Mesenchymal stem cell (in vitro differentiated cells and primary cell): ENCODE data around the gene HAND2.

Experiments
- DNase-seq: peaks from one replicate; pipeline ENCODE4 v3.0.0-alpha.2; 2013
- H2AFZ ChIP-seq: one replicate; pipeline ENCODE4 v1.6.1; 2013; ENCODE audit warnings: low read depth, mild to moderate bottlenecking, control low read depth, inconsistent platforms, low read length, moderate library complexity
- H2AK5ac ChIP-seq: 2 replicates; pipeline ENCODE4 v1.6.1; 2013; ENCODE audit warnings: low read length, moderate library complexity, mild to moderate bottlenecking, inconsistent platforms; ENCODE audit not compliant: severe bottlenecking
- H2BK120ac ChIP-seq: one replicate; pipeline ENCODE4 v1.6.1; 2013; ENCODE audit warnings: low read depth, mild to moderate bottlenecking, inconsistent platforms, low read length, moderate library complexity
- H2BK12ac ChIP-seq, 2 experiments: one replicate each; pipeline ENCODE4 v1.6.1; 2013; ENCODE audit warnings: inconsistent platforms in 2 of 2, low read length in 2 of 2, mild to moderate bottlenecking in 2 of 2, moderate library complexity in 2 of 2, control low read depth in 1 of 2
- H2BK15ac ChIP-seq: one replicate; pipeline ENCODE4 v1.6.1; 2013; ENCODE audit warnings: mild to moderate bottlenecking, low read depth, inconsistent platforms; ENCODE audit not compliant: poor library complexity, severe bottlenecking
- H2BK5ac ChIP-seq: 2 replicates; pipeline ENCODE4 v1.6.1; 2013; ENCODE audit warnings: low read depth, mild to moderate bottlenecking, low read length, control low read depth, inconsistent platforms; ENCODE audit not compliant: poor library complexity, severe bottlenecking
- H3K14ac ChIP-seq, 2 experiments: one replicate each; pipeline ENCODE4 v1.6.1; 2013; ENCODE audit warnings: inconsistent platforms in 2 of 2, low read length in 2 of 2, control low read depth in 1 of 2, mild to moderate bottlenecking in 1 of 2, moderate library complexity in 1 of 2
- H3K18ac ChIP-seq, 2 experiments: one replicate each; pipeline ENCODE4 v1.6.1; 2013; ENCODE audit warnings: inconsistent platforms in 2 of 2, low read length in 2 of 2, control low read depth in 1 of 2, low read depth in 1 of 2, mild to moderate bottlenecking in 1 of 2
- H3K23ac ChIP-seq, 2 experiments: one replicate each; pipeline ENCODE4 v1.6.1; 2013; ENCODE audit warnings: inconsistent platforms in 2 of 2, low read length in 2 of 2, mild to moderate bottlenecking in 2 of 2, moderate library complexity in 2 of 2, control low read depth in 1 of 2
- H3K27ac ChIP-seq: 2 replicates; pipeline ENCODE4 v1.5.1; 2013; ENCODE audit warnings: mild to moderate bottlenecking, moderate library complexity, low read length, control low read depth, inconsistent platforms; ENCODE audit not compliant: poor library complexity, severe bottlenecking
- H3K27me3 ChIP-seq, 2 experiments: 2 replicates each; pipeline versions ENCODE4 v1.6.1 to v1.7.0; 2013; ENCODE audit warnings: low read length in 2 of 2, mild to moderate bottlenecking in 2 of 2, moderate library complexity in 2 of 2, control low read depth in 1 of 2, inconsistent platforms in 1 of 2; ENCODE audit not compliant: control insufficient read depth in 1 of 2, insufficient read depth in 1 of 2
- H3K36me3 ChIP-seq, 2 experiments: 2 replicates each; pipeline versions ENCODE4 v1.6.1 to v1.7.0; 2013; ENCODE audit warnings: low read length in 2 of 2, control low read depth in 1 of 2, inconsistent platforms in 1 of 2, low read depth in 1 of 2, mild to moderate bottlenecking in 1 of 2; ENCODE audit not compliant: insufficient read depth in 2 of 2, control insufficient read depth in 1 of 2
- H3K4ac ChIP-seq, 2 experiments: one replicate each; pipeline ENCODE4 v1.6.1; 2013; ENCODE audit warnings: inconsistent platforms in 2 of 2, low read length in 2 of 2, mild to moderate bottlenecking in 2 of 2, moderate library complexity in 2 of 2, control low read depth in 1 of 2, low read depth in 1 of 2
- H3K4me1 ChIP-seq: 2 replicates; pipeline ENCODE4 v1.6.1; 2013; ENCODE audit warnings: low read depth, low read length, control low read depth; ENCODE audit not compliant: control insufficient read depth, insufficient read depth
- H3K4me2 ChIP-seq: 2 replicates; pipeline ENCODE4 v1.6.1; 2013; ENCODE audit warnings: low read length, mild to moderate bottlenecking, inconsistent platforms; ENCODE audit not compliant: poor library complexity, severe bottlenecking
- H3K4me3 ChIP-seq, 2 experiments: 2 replicates each; pipeline versions ENCODE4 v1.5.1 to v1.7.0; 2013; ENCODE audit warnings: low read length in 2 of 2, mild to moderate bottlenecking in 2 of 2, control low read depth in 1 of 2, low read depth in 1 of 2; ENCODE audit not compliant: insufficient read depth in 1 of 2
- H3K79me1 ChIP-seq: replicated peaks from 2 replicates; pipeline ENCODE4 v1.6.1; 2013; ENCODE audit warnings: mild to moderate bottlenecking, control low read depth, low read length, inconsistent platforms; ENCODE audit not compliant: poor library complexity, severe bottlenecking
- H3K9ac ChIP-seq: 2 replicates; pipeline ENCODE4 v1.7.0; 2013; ENCODE audit warnings: mild to moderate bottlenecking, low read length, moderate library complexity
- H3K9me3 ChIP-seq: 2 replicates; pipeline ENCODE4 v1.7.0; 2013; ENCODE audit warnings: mild to moderate bottlenecking, low read length; ENCODE audit not compliant: control insufficient read depth
- H4K8ac ChIP-seq: one replicate; pipeline ENCODE4 v1.6.1; 2013; ENCODE audit warnings: inconsistent platforms, mild to moderate bottlenecking, low read length, moderate library complexity
- H4K91ac ChIP-seq: one replicate; pipeline ENCODE4 v1.6.1; 2013; ENCODE audit warnings: mild to moderate bottlenecking, low read length, inconsistent platforms
- WGBS: methylation state at CpG from one replicate; pipeline ENCODE4 v1.1.7; 2013; ENCODE audit warnings: mixed read lengths; 5-methylcytosine and 5-hydroxymethylcytosine counted together

Gene HAND2

DNA sequence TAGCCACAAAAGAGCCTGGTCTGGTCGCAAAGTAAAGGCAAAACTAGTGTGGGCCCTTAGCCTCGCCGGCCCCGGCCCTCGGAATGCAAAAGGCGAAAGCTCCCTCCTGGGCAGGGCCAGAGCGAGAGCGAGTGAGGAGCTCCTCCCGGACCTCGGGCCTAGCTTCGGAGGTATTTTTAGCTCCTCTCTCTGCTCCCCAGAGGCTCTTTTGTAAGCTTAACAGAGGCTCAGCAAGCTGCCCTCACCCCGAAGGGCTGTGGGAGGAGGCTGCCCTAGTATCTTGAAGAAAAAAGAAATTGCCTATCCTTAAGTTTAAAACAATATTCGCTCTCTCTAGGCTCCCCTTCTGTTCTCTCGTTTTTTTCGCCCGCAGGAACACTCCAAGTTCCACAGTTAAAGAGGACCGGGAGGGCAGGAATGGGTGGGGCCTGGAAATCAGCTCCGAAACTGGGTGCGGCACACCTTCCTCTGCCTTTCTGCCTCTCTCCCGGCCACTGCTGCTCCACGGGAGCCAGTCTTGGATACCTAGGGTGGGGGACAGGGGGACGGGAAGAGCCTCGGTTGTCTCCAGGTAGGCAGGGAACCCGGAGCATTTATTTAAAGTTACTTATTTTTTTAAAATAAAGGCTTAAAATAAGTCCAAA lies 12.1 kb downstream of the HAND2 start:
- Histone ChIP-seq H2BK5ac (no peak overlapping the region), H3K9ac (no peak overlapping the region), H3K23ac (no peak overlapping the region), H3K27me3 (peaks cover 0 to 99% of the 10 kb centered on the region in 2 experiments), H4K8ac (peak overlapping the region; percentile 83), H3K4me2 (no peak overlapping the region), H2BK15ac (peak overlapping the region; percentile 44), H3K4ac (peak overlapping the region; percentile 6 to 82), H3K79me1 (no peaks in the 10 kb centered on the region), H3K4me1 (peaks cover 32% of the 10 kb centered on the region), H3K18ac (peak overlapping the region; percentile 86), H3K36me3 (no peaks in the 10 kb centered on the region), H3K27ac (no peak overlapping the region), H3K4me3 (no peak overlapping the region), H4K91ac (peak overlapping the region; percentile 67), H2AFZ (no peak overlapping the region), H2BK120ac (peak overlapping the region; percentile 96), H3K9me3 (no peaks in the 10 kb centered on the region), H2AK5ac (no peak overlapping the region), H2BK12ac (peak overlapping the region in 1 of 2 experiments; percentile 57), H3K14ac (no peak overlapping the region)
- WGBS: 2% methylated on average over 17 of the region's 24 CpGs
- peak; percentile 84 for DNase-seq

DNA sequence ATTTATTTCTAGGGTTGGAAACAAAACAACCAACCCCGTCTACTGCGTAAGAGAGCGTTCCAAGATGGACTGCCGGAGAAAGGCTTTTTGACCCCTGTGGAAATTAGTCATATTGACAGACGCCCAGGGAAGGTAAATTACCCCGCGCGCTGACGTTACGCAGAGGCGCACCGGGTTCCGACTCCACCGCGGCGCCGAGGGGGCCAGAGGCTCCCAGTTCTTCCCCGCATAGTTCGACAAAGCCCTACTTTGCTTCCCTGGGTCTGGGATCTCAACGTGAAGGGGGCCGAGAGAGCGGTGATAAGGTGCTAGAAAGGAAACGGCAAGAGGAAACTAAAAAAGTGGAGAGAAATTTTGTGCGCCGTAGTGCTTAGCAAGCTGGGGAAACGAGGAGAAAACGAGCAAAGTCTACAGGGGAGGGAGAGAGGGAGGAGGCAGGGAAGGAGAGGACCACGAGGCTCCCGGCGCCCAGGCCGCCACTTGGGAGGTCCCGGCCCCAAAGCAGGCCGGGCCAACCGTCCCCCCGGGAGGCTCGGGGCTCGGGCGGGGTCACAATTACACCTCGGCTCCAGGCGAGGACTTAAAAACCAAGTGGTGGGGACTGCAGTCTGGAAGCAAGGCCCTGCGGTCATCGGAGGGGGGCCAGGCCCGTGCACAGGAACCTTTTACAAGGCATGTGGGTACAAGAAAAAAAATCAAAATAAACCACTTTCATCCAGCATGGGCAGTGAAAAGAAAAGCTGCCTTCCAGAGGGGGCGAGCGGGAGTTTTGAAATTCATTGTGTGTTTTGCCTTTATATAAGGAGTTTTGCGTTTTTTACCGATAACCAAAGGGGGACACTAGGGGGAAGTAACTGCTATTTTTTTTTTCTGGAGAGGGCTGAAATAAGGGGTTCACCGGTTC lies 13.2 kb downstream of the HAND2 start:
- no peak overlapping the region for H2AK5ac ChIP-seq
- peak overlapping the region in 1 of 2 experiments; percentile 90 for H3K23ac ChIP-seq
- peak overlapping the region; percentile 89 to 93 for H3K18ac ChIP-seq
- H2BK12ac ChIP-seq: peak overlapping the region; percentile 23 to 89
- peak overlapping the region in 1 of 2 experiments; percentile 49 for H3K14ac ChIP-seq
- H3K27ac ChIP-seq: no peak overlapping the region
- peaks cover 22% of the 10 kb centered on the region for H3K4me1 ChIP-seq
- H3K4me2 ChIP-seq: peak overlapping the region; percentile 19
- WGBS: 3% methylated on average over 42 of the region's 48 CpGs
- H3K36me3 ChIP-seq: peaks cover 0 to 3% of the 10 kb centered on the region in 2 experiments
- peak overlapping the region; percentile 94 for H2BK120ac ChIP-seq
- peak overlapping the region; percentile 97 for H2BK15ac ChIP-seq
- H3K79me1 ChIP-seq: no peaks in the 10 kb centered on the region
- peak overlapping the region; percentile 46 to 94 for H3K4ac ChIP-seq
- H3K9me3 ChIP-seq: no peaks in the 10 kb centered on the region
- DNase-seq: peak; percentile 84
- peak overlapping the region; percentile 74 for H4K8ac ChIP-seq
- no peak overlapping the region for H3K9ac ChIP-seq
- peak overlapping the region in 1 of 2 experiments; percentile 46 for H3K4me3 ChIP-seq
- H2AFZ ChIP-seq: no peak overlapping the region
- H2BK5ac ChIP-seq: no peak overlapping the region
- peaks cover 0 to 100% of the 10 kb centered on the region in 2 experiments for H3K27me3 ChIP-seq
- peak overlapping the region; percentile 90 for H4K91ac ChIP-seq

DNA sequence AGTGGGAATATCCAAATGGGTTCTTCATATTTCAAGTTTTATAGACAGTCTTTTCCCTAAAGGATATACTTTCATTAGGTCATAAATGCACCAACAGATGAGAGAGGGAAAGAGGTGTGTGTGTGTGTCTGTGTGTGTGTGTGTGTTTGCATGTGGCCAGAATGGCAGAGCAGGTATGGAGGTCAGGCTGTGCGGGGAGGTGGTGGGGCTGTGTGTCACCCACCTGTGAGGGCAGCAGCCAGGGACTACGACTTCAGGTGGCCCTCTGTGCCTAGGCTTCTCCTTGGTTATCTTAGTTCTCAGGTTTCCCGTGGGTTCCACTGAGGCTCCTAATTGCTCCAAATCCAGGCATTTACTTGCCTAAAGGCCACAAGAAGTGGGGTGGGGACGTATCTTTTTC lies 14.6 kb downstream of the HAND2 start:
- Histone ChIP-seq H2BK15ac (peak overlapping the region; percentile 63), H3K4me2 (no peak overlapping the region), H3K27me3 (peaks cover 0 to 100% of the 10 kb centered on the region in 2 experiments), H3K4me3 (no peak overlapping the region), H3K9ac (no peak overlapping the region), H3K36me3 (peaks cover 0 to 14% of the 10 kb centered on the region in 2 experiments), H2BK12ac (peak overlapping the region; percentile 96 to 99), H3K23ac (peak overlapping the region in 1 of 2 experiments; percentile 66), H4K8ac (peak overlapping the region; percentile 74), H2AK5ac (no peak overlapping the region), H2AFZ (no peak overlapping the region), H3K18ac (peak overlapping the region; percentile 40 to 96), H3K4me1 (peaks cover 16% of the 10 kb centered on the region), H3K4ac (peak overlapping the region; percentile 73 to 83), H2BK120ac (no peak overlapping the region), H2BK5ac (no peak overlapping the region), H3K27ac (no peak overlapping the region), H4K91ac (peak overlapping the region; percentile 36), H3K14ac (peak overlapping the region in 1 of 2 experiments; percentile 94), H3K9me3 (no peaks in the 10 kb centered on the region), H3K79me1 (no peaks in the 10 kb centered on the region)
- no peak for DNase-seq
- WGBS: 73% methylated on average over 4 of the region's 4 CpGs
